ENCODE results near the gene TET2. TPM values are rescaled to one million over a fixed set of nuclear protein-coding genes. Genes with fewer than 3 reads are reported as not detected.

Gene TET2
- total RNA-seq, 3 donors from 2014 or later (not counting 1 experiment from before 2014, with no cell fraction given) = 80.0 to 91.6 (median 82.8) TPM

DNA sequence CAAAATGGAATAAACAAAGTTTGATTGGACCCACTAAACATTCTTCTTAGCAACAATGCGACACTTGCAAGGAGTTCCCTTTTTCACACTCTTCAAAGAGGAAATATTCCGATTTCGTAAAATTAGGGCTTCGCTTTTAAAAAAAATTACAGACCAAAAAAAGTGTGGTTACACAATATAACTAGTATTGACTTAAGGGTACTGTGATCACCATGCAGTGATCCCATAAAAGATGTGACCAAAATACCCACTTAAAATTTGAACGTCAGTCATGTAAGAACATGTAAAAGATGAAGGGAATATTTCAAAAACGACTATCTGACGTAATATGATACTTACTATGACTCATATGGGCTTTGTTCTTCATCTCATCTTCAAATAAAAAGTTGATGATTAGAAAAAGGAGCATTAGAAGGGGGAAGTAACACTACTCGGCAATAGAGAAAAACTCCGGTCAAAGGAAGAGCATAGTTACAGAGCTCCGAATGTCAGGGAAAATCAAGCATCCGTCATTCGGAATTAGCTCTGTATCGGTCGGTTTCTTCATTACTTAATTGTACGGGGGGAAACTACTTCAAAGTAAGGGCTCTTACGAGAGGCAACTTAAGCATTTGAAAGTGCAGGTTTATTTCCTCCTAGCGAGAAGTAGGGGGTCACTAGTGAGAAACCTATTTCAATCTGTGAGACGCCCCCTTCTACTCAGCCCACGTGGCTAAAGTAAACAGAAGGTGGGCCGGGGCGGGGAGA, 1.3 kb upstream of the TET2 start:
- peaks cover 45 to 49% of the 10 kb centered on the region in 2 donors for H3K4me1 Mint-ChIP-seq
- TF ChIP-seq, protein P1, sequence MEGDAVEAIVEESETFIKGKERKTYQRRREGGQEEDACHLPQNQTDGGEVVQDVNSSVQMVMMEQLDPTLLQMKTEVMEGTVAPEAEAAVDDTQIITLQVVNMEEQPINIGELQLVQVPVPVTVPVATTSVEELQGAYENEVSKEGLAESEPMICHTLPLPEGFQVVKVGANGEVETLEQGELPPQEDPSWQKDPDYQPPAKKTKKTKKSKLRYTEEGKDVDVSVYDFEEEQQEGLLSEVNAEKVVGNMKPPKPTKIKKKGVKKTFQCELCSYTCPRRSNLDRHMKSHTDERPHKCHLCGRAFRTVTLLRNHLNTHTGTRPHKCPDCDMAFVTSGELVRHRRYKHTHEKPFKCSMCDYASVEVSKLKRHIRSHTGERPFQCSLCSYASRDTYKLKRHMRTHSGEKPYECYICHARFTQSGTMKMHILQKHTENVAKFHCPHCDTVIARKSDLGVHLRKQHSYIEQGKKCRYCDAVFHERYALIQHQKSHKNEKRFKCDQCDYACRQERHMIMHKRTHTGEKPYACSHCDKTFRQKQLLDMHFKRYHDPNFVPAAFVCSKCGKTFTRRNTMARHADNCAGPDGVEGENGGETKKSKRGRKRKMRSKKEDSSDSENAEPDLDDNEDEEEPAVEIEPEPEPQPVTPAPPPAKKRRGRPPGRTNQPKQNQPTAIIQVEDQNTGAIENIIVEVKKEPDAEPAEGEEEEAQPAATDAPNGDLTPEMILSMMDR (IDR thresholded peaks at IDR 0.05) = no peak
- Histone ChIP-seq H3K36me3 (ENCODE audit: control insufficient read depth, insufficient read depth, low read length) (no peaks in the 10 kb centered on the region), H3K9me3 (ENCODE audit: control insufficient read depth, insufficient read depth, low read length) (no peaks in the 10 kb centered on the region), H3K27ac (ENCODE audit: low read length) (peak overlapping the region; percentile 80), H3K4me3 (ENCODE audit: low read length) (peak overlapping the region; percentile 57), H3K4me1 (ENCODE audit: control insufficient read depth, insufficient read depth, low read length) (peaks cover 4% of the 10 kb centered on the region), H3K27me3 (ENCODE audit: control insufficient read depth, insufficient read depth, low read length) (no peaks in the 10 kb centered on the region)
- H3K4me3 Mint-ChIP-seq = peak overlapping the region; percentile 97
- H3K36me3 Mint-ChIP-seq = no peaks in the 10 kb centered on the region
- H3K27ac Mint-ChIP-seq = peak overlapping the region; percentile 85 to 99
- intact Hi-C loops (cut with micrococcal nuclease) = loop anchor here (1.0 to 10.0 kb wide), 4 partner anchors 129 to 1169 kb away; partner anchors contain the start of genes AIMP1 and TBCK
- no peaks in the 10 kb centered on the region for H3K27me3 Mint-ChIP-seq (ENCODE audit: low read depth in 2 of 2)
- ATAC-seq (no peak), DNase-seq (peak in 1 of 2 donors; percentile 50)
- no peaks in the 10 kb centered on the region for H3K9me3 Mint-ChIP-seq
- WGBS (ENCODE audit: insufficient coverage) = 19% methylated on average over 15 of the region's 21 CpGs

DNA sequence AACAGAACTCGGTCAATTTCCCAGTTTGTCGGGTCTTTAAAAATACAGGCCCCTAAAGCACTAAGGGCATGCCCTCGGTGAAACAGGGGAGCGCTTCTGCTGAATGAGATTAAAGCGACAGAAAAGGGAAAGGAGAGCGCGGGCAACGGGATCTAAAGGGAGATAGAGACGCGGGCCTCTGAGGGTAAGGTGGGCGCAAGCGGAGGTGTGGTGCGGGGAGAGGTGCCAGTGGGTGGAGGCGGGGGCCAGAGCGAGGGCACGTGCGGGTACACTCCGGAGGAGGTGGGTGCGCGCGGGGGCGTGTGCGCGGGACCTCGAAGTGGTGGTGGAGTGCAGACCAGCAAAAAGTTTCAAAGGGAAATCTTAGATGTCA, 787 bp upstream of the TET2 start:
- Histone ChIP-seq H3K4me1 (ENCODE audit: control insufficient read depth, insufficient read depth, low read length) (peaks cover 4% of the 10 kb centered on the region), H3K4me3 (ENCODE audit: low read length) (peak overlapping the region; percentile 57), H3K27me3 (ENCODE audit: control insufficient read depth, insufficient read depth, low read length) (no peaks in the 10 kb centered on the region), H3K36me3 (ENCODE audit: control insufficient read depth, insufficient read depth, low read length) (no peaks in the 10 kb centered on the region), H3K9me3 (ENCODE audit: control insufficient read depth, insufficient read depth, low read length) (no peaks in the 10 kb centered on the region), H3K27ac (ENCODE audit: low read length) (peak overlapping the region; percentile 80)
- DNase-seq (peak in 1 of 2 donors; percentile 59), ATAC-seq (peak; percentile 23 to 47 (median 37))
- Mint-ChIP-seq H3K4me3 (peak overlapping the region; percentile 97), H3K27me3 (ENCODE audit: low read depth in 2 of 2) (no peaks in the 10 kb centered on the region), H3K9me3 (no peaks in the 10 kb centered on the region), H3K4me1 (peaks cover 51 to 54% of the 10 kb centered on the region in 2 donors), H3K36me3 (no peaks in the 10 kb centered on the region), H3K27ac (peak overlapping the region; percentile 85 to 99)
- intact Hi-C loops (cut with micrococcal nuclease) = loop anchor here (1.0 to 10.0 kb wide), 4 partner anchors 129 to 1169 kb away; partner anchors contain the start of genes AIMP1 and TBCK
- TF ChIP-seq, protein P1 (IDR thresholded peaks at IDR 0.05) = no peak
- WGBS (ENCODE audit: insufficient coverage) = under 1% methylated on average over 25 of the region's 25 CpGs

DNA sequence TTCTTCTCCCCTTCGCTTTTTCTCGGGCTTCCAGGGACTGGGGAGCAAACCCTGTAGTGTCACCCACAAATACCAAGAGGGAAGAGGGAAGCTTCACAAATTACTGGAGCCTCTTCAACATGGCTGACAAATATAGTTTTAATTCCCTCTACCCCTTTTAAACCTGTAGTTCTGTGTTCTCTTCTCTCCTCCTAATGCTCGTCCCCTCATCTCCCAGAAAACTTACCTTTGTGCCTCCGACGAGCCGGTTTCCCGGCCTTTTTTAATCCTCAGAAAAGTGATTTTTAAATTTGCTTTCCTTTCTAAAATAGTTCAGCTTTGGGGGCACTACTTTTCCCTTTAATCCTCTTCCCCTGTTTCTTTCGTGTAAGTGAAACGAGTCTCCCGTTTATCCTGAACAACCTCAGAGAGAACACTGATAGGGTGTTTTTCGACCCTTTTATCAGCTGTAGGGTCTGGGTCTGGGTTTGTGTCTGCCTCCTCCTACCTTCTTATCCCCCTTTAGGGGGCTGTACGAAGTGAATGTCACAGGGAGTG, 408 bp downstream of the TET2 start:
- Mint-ChIP-seq H3K27me3 (ENCODE audit: low read depth in 2 of 2) (no peaks in the 10 kb centered on the region), H3K27ac (peak overlapping the region; percentile 96 to 99), H3K9me3 (no peaks in the 10 kb centered on the region), H3K36me3 (no peaks in the 10 kb centered on the region), H3K4me3 (peak overlapping the region; percentile 96), H3K4me1 (peaks cover 54 to 56% of the 10 kb centered on the region in 2 donors)
- intact Hi-C loops (cut with micrococcal nuclease) = loop anchor here (10.0 kb wide), 3 partner anchors 128 to 1168 kb away; partner anchors contain the start of genes AIMP1 and TBCK
- Histone ChIP-seq H3K27ac (ENCODE audit: low read length) (peak overlapping the region; percentile 84), H3K4me1 (ENCODE audit: control insufficient read depth, insufficient read depth, low read length) (peaks cover 4% of the 10 kb centered on the region), H3K36me3 (ENCODE audit: control insufficient read depth, insufficient read depth, low read length) (no peaks in the 10 kb centered on the region), H3K9me3 (ENCODE audit: control insufficient read depth, insufficient read depth, low read length) (no peaks in the 10 kb centered on the region), H3K4me3 (ENCODE audit: low read length) (peak overlapping the region; percentile 67), H3K27me3 (ENCODE audit: control insufficient read depth, insufficient read depth, low read length) (no peaks in the 10 kb centered on the region)
- WGBS (ENCODE audit: insufficient coverage) = 0% methylated on average over 8 of the region's 12 CpGs
- DNase-seq (no peak), ATAC-seq (peak; percentile 14 to 22 (median 15))
- TF ChIP-seq, protein P1 (IDR thresholded peaks at IDR 0.05) = no peak
